GM13976 (cell line): ENCODE measurements around the gene PRAMEF17.
"Not testable (repeated sequence)": the region's sequence is repeated elsewhere in the genome, so short reads cannot be mapped to it uniquely, and the experiment has no call there.

Experiments used
- DNase-seq: peaks from one replicate; pipeline ENCODE4 v3.0.0; 2012; ENCODE audit warnings: low spot score
- CTCF ChIP-seq: IDR thresholded peaks from 2 replicates; pipeline ENCODE4 v1.5.1; 2012; ENCODE audit warnings: borderline replicate concordance, mild to moderate bottlenecking; ENCODE audit not compliant: insufficient read depth; ENCODE audit errors: extremely low read depth, missing control alignments, control extremely low read depth
- in situ Hi-C: fragments of 300-500 bp; cut with MboI; formaldehyde crosslinking; loops from one replicate; pipeline ENCODE4 v1.12.0; 2022; ENCODE audit warnings: low sequenced_read_pairs, mixed read lengths, inconsistent platforms; ENCODE audit not compliant: unreplicated experiment

Gene PRAMEF17

GRCh38 chr1:13389332-13389731 lies at the start of gene PRAMEF17:
Gene PRAMEF17 (plus strand): TSS chr1:13389632. CDS start chr1:13389658, 26 bp downstream.
- DNase-seq, in situ Hi-C loops: not testable (repeated sequence)

GRCh38 chr1:13342496-13342895 lies 46.9 kb upstream of the PRAMEF17 start:
- DNase-seq, in situ Hi-C loops: not testable (repeated sequence)

GRCh38 chr1:13347034-13347433 lies 42.4 kb upstream of the PRAMEF17 start, which contains the start of gene PRAMEF14:
Gene PRAMEF14 (minus strand): TSS chr1:13347134. CDS start chr1:13345314, 1,820 bp downstream.
- in situ Hi-C loops, DNase-seq: not testable (repeated sequence)

GRCh38 chr1:13353476-13353875 lies 36.0 kb upstream of the PRAMEF17 start:
- in situ Hi-C loops, DNase-seq: not testable (repeated sequence)

- DNase-seq, in situ Hi-C loops: not testable (repeated sequence)
Observed at GRCh38 chr1:13354475-13354874, 35.0 kb upstream of the PRAMEF17 start.

GRCh38 chr1:13356774-13357173 lies 32.7 kb upstream of the PRAMEF17 start:
- peak; percentile 36 for DNase-seq
- TF ChIP-seq CTCF = peak; percentile 51
- in situ Hi-C loops = not testable (repeated sequence)

GRCh38 chr1:13362364-13362763 lies 27.1 kb upstream of the PRAMEF17 start:
- DNase-seq, in situ Hi-C loops: not testable (repeated sequence)

GRCh38 chr1:13364928-13365327 lies 24.5 kb upstream of the PRAMEF17 start:
- in situ Hi-C loops = not testable (repeated sequence)

GRCh38 chr1:13366536-13366935 lies 22.9 kb upstream of the PRAMEF17 start:
- DNase-seq, in situ Hi-C loops: not testable (repeated sequence)

More at GRCh38 chr1:13364928-13365327, 24.5 kb upstream of the PRAMEF17 start:
- not testable (repeated sequence) for DNase-seq

- DNase-seq, in situ Hi-C loops: not testable (repeated sequence)
Observed at GRCh38 chr1:13368544-13368943, 20.9 kb upstream of the PRAMEF17 start.

- in situ Hi-C loops, DNase-seq: not testable (repeated sequence)
Observed at GRCh38 chr1:13378983-13379382, 10.4 kb upstream of the PRAMEF17 start.

- in situ Hi-C loops, DNase-seq: not testable (repeated sequence)
Observed at GRCh38 chr1:13380380-13380779, 9.1 kb upstream of the PRAMEF17 start.

- DNase-seq, in situ Hi-C loops: not testable (repeated sequence)
Observed at GRCh38 chr1:13393004-13393403, 3.6 kb downstream of the PRAMEF17 start.

- in situ Hi-C loops, DNase-seq: not testable (repeated sequence)
Observed at GRCh38 chr1:13394761-13395160, 5.3 kb downstream of the PRAMEF17 start.

GRCh38 chr1:13395311-13395710 lies 5.9 kb downstream of the PRAMEF17 start:
- in situ Hi-C loops, DNase-seq: not testable (repeated sequence)
